Testis (tissue), 2 donors: ENCODE measurements around the gene GAPVD1.

Source experiments
- POLR2A ChIP-seq: fragments of 450-650 bp; IDR thresholded peaks from one replicate; pipeline ENCODE4 v1.6.1; 2017; ENCODE audit warnings: antibody characterized with exemption, mild to moderate bottlenecking, moderate library complexity
- TF ChIP-seq, protein P1 (sequence below), 3 experiments: fragments of 450-650 bp in 2 of 3; fragments of 200-600 bp in 1 of 3; sonication (generic) in 1 of 3; IDR thresholded peaks; one replicate each; pipeline ENCODE4 v1.5.1; 2016 to 2019; ENCODE audit warnings: antibody characterized with exemption in 3 of 3, mild to moderate bottlenecking in 2 of 3, moderate library complexity in 1 of 3

DNA sequence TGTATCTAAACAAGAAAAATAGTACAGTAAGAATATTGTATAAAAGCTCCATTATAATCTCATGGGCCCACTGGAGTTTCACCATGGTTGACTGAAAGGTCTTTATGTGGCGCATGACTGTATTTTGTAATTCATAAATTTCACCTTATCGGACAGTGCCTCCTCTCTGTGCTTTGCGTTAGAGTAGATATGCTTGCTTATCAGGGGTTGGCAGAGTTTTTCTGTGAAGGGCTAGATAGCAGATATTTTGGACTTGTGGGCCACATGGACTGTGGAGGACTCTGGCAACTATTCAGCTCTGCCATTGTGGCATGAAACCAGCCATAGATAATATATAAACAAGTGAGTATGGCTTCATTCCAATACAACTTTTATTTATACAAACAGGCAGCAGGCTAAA lies 23.2 kb downstream of the GAPVD1 start:
- TF ChIP-seq POLR2A = no peak
- TF ChIP-seq, protein P1, sequence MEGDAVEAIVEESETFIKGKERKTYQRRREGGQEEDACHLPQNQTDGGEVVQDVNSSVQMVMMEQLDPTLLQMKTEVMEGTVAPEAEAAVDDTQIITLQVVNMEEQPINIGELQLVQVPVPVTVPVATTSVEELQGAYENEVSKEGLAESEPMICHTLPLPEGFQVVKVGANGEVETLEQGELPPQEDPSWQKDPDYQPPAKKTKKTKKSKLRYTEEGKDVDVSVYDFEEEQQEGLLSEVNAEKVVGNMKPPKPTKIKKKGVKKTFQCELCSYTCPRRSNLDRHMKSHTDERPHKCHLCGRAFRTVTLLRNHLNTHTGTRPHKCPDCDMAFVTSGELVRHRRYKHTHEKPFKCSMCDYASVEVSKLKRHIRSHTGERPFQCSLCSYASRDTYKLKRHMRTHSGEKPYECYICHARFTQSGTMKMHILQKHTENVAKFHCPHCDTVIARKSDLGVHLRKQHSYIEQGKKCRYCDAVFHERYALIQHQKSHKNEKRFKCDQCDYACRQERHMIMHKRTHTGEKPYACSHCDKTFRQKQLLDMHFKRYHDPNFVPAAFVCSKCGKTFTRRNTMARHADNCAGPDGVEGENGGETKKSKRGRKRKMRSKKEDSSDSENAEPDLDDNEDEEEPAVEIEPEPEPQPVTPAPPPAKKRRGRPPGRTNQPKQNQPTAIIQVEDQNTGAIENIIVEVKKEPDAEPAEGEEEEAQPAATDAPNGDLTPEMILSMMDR (IDR thresholded peaks at IDR 0.05) = no peak
